Activated CD8-positive, alpha-beta memory T cell treated with anti-CD3 and anti-CD28 coated beads, Interleukin-2, amount 50 U/mL, for 48 hours (primary cell): ENCODE results near the gene TBC1D2B.
"Not testable (repeated sequence)": the region's sequence is repeated elsewhere in the genome, so short reads cannot be mapped to it uniquely, and the experiment has no call there.

ENCODE experiments used
- DNase-seq: peaks from one replicate; pipeline ENCODE4 v3.0.0-alpha.2; 2020

Gene TBC1D2B

DNA sequence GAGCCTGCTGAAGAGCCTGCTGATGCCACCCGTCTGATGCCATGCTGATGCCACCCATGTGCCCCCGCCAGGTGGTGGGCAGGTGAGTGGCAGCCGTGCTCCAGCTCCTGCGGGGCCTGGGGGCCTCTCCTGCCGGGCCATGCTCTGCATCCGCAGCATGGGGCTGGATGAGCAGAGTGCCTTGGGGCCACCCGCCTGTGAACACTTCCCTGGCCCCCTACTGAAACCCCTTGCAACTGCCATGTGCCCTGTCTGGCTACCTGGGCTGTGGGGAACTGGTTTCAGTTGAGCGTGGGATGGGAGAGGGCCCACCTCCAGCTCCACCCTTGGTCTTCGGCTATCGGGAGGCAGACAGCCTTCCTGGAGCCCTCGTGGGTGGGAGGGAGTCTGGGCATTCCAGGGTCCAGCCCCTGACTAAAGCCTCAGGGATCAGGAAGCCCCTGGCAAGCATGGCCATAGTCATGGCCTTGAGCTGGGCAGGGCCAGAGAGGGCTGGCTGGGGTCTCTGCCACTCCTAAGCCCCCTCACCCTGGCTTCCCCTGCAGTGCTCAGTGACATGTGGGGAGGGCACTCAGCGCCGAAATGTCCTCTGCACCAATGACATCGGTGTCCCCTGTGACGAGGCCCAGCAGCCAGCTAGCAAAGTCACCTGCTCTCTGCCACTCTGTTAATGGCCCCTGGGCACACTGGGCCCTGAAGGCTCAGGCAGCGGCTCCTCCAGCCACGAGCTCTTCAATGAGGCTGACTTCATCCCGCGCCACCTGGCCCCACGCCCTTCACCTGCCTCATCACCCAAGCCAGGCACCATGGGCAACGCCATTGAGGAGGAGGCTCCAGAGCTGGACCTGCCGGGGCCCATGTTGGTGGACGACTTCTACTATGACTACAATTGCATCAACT, 92.2 kb downstream of the TBC1D2B start:
- no peak for DNase-seq

DNA sequence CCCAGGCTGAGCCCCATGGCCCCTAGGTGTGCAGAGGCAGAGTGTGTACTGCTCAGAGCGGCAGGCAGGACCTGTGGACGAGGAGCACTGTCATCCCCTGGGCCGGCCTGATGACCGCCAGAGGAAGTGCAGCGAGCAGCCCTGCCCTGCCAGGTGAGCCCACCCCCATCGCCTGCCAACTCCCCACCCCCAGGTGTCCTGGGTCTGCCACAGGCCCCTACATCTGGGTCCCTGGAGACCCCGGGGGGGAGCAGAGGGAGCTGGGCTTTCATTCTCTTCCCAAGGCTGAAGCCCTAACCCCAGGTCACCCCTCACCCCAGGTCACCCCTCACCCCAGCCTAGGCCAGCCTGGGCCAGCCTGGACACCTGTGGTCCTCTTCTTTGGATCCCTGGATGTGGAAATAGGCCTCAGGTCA, 93.1 kb downstream of the TBC1D2B start:
- no peak for DNase-seq

DNA sequence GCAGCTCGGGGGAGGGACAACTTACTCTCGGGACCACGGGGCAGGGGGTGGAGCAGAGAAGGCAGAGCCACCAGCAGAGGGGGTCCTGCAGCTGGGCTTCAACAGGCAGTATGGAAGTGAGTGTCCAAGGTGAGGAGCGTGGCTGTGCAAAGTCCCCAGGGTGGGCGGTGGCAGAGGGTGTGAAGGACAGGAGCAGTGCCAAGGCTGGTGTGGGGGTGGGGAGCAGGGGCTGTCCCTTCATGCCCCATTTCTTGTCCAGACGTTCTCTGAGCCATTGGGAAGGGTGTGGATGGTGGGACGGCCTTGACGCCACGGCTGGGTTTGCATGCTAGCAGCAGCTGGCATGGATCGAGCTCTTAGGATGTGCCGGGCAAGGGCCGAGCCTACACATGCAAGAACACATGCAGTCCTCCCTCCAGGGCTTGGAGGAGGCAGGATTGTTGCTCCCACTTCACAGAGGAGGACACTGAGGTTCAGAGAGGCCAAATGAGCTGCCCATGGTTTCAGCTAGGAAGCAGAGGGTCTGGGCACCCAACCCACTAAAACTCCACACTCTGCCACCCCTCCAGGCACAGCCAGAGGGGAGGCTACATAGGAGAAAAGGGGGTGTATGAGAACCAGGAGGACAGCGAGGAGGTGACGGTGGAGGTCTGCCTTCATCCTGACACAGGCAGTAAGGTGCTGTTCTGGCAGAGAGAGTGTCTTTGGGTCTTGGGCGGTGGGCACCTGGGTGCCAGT, 93.6 kb downstream of the TBC1D2B start:
- DNase-seq, result peak; percentile 44

DNA sequence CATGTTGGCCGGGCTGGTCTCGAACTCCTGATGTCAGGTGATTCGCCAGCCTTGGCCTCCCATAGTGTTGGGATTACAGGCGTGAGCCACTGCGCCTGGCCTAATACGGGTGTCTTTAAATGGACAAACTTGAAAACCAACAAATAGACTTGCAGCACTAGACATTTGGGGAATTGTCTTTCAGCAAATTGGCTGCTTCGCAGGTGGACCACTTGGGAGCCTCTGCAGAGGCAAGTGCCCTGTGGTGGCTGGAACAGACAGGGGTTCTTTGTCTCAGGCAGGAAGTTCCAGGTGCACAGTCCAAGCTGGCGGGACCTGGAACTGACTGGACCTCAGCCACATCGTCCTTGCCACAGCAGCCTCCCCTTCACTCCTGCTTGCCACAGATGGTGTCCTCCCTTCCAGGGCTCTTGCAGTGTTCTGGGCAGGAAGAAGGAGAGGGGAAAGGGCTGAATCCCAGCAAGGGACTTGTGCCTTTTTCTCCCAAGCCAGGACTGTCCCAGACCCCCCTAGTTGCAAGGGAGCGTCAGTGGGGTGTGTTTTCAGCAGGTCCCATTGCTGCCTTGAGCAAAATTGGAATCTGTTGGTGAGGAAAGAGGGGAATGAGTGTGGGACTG, 94.3 kb downstream of the TBC1D2B start:
- DNase-seq, result no peak

DNA sequence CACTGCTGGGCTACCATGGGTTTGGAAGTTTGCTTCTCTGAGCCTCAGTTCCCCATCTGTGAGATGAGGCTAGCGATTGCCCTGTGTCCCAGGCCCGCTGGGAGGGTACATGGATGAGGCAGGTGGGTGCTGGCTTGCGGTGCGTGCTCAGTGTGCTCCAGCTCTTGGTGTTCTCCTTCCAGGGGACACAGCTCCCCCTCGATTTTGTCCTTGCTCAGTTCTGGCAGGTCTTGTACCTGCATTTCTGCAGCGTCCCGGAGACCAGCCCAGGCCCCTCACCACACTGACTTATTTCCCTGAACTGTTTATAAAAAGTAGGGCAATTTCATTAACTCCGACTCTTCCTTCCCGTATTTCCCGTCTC, 95.4 kb downstream of the TBC1D2B start:
- DNase-seq, result no peak

DNA sequence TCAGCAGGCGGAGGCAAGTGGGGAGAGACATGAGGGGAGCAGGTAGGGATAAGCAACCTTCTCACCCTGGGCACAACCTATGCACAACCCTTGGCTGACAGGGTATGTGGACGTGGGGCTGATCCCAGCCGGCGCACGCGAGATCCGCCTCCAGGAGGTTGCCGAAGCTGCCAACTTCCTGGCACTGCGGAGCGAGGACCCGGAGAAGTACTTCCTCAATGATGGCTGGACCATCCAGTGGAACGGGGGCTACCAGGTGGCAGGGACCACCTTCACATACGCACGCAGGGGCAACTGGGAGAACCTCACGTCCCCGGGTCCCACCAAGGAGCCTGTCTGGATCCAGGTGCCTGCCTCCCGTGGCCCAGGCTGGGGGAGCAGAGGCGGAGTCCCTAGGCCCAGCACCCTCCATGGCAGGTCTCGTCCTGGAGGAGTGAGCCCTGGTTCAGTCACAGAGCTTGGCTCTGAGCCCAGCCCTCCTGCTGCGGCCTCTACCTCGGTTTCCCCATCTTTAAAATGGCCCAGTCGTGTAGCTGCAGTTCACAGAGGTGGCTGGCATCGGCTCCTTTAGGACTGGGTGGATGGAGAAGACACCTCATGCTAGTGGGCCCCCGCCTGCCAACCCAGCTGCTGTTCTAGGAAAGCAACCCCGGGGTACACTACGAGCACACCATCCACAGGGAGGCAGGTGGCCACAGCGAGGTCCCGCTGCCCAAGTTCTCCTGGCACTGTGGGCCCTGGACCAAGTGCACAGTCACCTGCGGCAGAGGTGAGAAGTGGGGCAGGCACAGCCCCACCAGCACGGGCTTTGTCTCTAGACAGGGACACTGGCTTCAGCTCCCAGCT, 96.0 kb downstream of the TBC1D2B start:
- DNase-seq, result peak; percentile 37

DNA sequence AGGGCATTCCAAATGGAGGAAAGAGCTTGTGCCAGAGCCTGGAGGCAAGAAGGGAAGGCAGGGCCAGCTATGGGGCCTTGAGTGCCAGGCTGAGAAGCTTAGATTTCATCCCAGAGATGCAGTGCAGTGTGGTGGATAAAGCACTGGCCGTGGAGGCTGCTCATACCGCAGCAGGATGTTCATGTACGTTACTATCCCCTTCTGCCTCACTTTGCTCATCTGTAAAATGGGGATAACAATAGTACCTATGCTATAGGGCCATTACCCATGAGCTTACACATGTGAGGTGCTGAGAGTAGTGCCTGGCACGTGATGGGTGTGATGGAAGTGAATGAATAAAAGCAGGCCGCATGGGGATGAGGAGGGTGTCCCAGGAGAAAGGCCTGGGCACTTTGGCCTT, 96.8 kb downstream of the TBC1D2B start:
- not testable (repeated sequence) for DNase-seq

DNA sequence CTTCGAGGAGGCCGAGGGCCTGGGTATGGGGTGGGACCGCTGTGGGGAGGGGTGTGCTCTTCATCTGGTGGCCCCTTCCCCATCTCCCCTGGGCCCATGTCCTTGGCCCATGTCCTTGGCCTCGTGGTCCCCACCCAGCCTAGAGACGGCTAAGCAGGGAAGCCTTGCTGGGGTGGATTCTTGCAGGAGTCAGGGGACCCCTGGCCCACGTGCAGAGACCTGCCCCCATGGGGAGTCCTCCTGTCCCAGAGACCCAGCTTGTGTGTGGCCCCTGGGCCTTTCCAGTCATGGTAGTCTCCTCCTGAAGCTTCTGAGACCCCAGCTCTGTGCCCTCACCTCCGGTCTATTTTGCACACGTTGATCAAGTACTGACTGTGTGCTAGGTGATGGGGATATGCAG, 97.4 kb downstream of the TBC1D2B start:
- no peak for DNase-seq

DNA sequence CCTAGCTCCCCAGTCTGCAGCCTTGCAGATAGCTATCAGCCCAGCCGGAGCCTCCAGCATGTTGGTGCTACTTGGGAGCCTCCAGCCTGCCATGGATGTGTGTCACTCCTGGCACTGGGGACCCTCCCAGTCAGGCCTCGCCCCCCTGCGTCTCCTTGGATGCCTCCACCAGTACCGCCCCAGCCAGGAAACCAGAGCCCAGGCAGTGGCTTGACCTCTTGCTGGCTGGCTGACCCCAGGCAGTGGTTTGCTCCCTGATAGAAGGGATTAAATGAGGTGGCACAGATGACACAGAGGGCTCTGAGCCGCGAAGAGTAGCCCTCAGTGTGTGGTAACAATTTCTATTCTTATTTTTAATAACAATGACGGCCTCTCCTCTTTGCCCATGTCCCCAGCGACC, 98.4 kb downstream of the TBC1D2B start:
- DNase-seq, result peak; percentile 49

DNA sequence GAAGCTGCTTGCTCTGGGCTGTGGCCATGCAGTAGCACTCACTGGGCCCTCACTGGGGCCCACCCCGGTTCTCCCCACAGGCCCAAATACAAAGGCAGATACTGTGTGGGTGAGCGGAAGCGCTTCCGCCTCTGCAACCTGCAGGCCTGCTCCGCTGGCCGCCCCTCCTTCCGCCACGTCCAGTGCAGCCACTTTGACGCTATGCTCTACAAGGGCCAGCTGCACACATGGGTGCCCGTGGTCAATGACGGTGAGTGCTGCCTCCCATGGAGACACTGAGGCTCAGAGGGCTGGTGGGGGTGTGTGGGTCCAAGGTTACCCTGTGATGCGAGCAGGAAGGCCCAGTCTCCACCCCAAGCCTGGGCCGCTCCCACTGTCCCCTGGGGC, 98.8 kb downstream of the TBC1D2B start:
- DNase-seq, result not testable (repeated sequence)

DNA sequence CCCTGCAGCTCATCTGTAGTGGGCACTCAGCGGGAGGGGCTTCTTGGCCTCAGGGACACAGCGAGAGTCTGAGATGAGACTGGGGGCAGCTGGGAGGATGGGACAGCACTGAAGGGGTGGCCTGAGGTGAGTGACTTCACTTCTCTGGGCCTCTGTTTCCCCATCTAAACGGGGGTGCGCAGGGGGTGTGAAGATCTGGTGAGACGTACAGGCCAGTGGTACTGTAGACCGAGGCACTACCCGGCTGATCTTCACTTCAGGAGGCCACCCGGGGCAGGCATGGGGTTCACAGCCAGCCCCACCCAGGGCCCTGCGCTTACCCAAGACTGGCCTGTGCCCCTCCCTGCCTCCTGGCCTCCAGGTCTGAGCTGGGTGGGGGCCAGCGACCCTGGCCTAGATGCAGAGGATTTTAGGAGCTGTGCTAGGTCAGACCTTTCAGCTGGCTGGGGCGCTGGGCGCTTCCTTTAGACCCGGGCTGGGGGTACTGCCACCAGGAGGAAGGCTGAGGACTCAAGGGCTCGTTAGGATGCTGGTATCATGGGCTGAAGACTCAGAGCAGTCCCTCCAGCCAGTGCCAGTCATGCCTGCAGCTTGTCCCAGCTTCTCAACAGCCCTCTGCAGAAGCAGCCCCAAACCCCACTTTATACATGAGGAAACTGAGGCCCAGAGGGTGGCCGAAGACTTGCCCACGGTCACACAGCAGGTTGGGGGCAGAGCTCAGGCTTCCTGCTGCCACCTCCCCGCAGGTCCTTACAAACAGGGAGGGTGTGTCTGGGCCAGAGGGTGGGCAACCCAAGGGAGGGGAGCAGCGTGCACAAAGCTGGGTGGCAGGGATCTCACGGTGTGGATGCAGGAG, 99.4 kb downstream of the TBC1D2B start:
- DNase-seq, result peak; percentile 44

DNA sequence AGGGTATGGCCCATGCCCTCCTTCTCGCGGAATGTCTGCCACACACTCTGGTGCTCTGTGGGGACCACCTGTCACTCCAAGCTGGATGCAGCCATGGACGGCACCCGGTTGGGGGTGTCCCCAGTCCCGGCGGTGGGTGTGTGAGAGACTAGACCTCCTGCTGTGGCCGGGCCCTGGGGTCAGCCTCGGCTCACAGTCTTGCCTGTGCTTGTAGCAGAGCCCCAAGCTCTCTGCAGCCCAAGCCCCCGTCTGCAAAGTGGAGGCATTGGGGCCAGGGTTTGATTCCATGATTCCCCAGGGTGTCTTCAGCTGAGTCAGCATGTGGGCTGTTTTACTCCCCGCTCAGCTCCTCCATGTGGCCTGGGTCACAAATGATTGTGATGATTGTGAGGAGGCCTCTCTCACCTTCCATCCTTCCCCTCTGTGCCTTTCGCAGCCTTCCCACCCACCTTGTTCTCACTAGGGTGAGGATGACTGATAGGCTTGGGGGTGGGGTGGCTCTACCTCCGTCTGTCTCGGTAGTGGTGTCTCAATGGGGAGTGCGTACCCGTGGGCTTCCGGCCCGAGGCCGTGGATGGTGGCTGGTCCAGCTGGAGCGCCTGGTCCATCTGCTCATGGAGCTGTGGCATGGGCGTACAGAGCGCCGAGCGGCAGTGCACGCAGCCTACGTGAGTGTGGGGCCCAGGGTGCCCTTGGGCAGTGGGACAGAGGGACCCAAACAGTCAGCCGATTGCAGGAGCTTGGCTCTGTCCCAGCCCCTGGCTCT, 100.6 kb downstream of the TBC1D2B start:
- peak; percentile 47 for DNase-seq

DNA sequence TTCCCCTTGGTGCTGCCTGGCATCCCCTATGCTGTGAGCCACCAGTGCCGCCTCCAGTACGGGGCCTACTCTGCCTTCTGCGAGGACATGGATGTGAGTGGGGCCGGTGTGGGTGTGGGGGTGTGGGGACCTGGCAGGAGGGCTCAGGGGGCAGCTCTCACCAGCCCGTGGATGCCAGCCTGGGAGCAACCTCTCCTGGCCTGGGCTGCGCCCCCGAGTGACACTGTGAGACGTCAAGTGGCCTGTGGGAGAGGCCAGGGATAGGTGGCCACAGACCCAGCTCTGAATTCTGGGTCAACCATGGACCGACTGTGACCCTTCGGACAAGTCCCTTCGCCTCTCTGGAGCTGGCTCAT, 101.4 kb downstream of the TBC1D2B start:
- not testable (repeated sequence) for DNase-seq

DNA sequence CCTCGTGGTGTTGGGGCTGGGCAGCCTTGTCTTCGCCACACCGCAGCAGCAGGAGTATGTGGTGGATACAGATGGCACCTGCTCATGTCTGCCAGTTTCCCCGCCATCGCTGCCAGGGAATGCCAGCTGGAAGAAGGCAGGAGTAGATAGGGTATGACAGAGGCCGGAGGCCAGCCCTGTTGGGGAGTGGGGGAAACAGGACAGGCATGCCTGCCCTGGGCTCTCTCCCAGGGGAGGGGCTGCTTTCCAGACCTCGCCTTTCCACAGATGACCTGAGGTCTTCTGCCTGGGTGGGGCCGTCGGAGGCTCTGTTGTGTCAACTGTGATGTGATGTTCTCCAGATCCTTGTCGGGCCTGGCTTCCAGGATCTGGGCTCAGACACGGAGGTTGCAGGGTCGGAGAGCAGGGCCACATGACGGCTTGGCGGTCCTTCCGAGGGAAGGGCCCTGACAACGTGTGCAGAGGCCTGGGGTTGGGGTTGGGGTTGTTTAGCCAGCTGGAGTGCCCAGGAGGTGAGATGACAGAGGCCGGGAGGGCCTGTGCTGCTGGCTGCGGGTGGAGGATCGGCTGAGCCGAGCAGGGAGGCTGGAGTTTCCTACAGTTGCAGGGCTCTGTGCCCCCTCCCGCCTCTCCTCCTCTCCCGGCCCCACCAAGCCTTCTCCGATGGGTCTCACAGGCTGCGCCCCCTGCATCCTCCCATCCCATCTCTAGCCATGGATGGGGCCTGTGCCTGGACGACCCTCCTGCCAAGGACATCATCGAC, 102.0 kb downstream of the TBC1D2B start:
- DNase-seq, result peak; percentile 42

DNA sequence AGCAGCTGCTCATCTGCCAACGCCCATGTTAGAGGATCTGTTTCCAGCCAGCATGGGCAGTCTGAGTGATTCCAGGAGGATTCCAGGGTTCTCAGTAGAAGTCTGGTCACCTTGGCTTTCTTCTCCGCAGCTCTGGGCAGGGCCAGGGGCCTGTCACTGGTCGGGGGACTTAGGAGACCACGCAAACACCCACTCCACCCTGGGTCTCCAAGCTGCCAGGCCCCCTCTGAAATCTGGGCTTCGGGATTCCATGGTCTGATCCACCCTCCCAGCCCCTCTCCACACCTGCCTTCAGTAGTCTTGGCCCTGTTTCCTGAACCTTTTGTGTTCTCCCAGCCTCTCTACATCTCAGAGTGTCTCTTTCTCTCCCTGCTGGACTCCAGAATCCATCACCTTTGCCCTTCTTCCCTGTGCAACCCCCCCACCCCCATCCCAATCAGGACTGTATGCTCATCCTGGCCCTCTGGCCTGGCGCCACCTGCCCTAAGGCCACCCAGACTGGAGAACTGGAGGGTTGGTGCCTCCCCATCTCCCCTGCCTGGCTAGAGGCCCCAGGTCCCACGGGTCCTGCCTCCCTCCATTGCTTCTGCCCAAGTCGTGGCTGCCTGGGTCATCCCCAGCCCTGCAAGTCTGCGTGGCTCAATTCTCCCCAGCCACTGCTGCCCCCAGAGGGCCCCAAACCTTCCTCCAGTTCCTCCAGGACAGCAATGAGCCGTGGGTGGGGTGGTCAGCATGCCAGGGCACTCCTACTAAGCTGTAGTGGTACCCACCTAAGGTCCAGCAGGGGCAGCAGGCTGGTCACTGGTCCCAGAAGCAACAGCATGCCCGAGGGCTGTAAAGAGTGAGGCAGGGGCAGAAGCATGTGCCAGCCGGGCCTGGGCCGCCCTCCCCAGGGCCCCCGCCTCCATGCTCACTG, 102.8 kb downstream of the TBC1D2B start:
- DNase-seq, result no peak

DNA sequence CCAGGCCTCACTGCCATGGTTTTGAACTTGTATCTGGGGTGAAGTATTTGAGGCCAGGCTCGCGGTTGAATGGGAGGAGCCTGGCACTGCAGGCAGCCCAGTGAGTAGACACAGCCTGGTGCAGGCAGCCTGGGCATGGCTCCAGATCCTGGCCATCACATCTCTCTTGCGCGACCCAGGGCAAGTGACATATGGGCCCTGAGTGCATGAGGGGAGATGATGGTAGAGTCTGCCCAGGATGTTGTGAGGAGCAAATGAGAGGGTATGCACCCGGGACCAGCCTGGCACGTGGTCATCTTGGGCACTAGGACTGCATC, 103.5 kb downstream of the TBC1D2B start:
- no peak for DNase-seq

DNA sequence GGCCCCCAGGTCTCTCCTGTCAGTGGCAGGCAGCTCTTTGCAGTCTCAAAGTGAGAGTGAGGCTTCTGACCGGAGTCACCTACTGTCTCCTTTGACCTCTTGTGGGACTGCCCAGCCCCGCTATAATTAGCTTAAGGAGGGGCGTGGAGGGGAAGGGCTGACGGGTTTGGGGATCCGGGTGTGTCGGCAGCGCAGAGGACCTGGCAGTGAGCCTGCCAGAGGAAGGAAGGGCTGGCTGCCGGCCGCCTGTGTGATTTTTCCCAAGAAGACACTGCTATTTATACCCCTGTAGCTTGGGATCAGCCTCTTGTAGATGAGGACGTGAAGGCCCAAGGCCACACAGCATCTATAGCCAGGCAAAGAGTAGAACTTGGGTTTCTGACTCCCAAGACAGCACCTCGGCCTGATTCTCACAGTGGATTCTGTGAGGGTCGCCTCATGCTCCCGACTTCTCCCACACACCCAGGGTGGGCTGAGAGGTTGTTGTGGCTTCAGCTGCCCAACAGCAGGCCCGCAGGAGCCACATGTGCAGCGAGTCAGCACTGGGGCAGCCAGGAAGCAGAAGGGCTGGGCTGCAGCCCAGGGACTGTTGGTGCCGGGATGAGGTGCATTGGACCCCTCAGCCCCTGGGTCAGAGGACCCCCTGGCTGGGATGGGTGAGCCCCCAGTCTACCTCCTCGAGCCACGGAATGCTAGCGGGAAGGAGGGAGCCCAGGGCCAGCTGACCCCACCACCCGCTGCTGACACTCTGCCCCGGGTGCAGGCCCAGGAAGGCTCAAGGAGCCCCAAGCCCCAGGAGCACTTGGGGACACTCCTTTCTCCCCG, 104.0 kb downstream of the TBC1D2B start:
- DNase-seq, result not testable (repeated sequence)

DNA sequence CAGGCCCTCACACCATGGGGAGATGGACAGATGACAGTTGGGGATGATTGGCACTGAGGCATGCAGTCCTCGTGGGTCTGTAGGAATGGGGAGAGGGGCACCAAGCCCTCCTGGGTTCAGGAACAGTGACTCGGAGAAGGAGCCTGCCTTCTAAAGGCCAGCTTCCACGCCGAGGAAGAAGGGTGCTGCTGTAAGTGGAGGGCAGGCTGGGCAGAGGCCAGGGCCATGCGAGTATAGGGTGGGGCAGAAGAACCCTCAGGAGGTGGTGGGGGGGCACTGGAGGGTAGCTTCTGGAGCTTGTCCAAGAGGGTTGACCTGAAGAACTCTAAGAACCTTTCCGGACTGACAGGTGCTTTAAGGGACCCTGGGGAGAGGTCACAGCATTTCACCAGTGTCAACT, 104.8 kb downstream of the TBC1D2B start:
- DNase-seq, result not testable (repeated sequence)
